Astrocyte (in vitro differentiated cells and primary cell): Measurements from ENCODE around the gene BRS3. TPM values are rescaled to one million over a fixed set of nuclear protein-coding genes. Genes with fewer than 3 reads are reported as not detected.

Experiments used
- DNase-seq: peaks from one replicate; pipeline ENCODE4 v3.0.0-alpha.2; 2010; ENCODE audit warnings: low read depth
- FAIRE-seq: peaks from 2 replicates; lab custom pipeline; 2011; peaks lifted over from hg19 to GRCh38; lab: Jason Lieb, UNC
- H2AFZ ChIP-seq: 2 replicates; pipeline ENCODE4 v1.6.0; 2012; ENCODE audit warnings: low read depth, low read length, inconsistent platforms
- H3K27ac ChIP-seq: 2 replicates; pipeline ENCODE4 v1.5.1; 2011; ENCODE audit warnings: low read depth, low read length, inconsistent platforms
- H3K27me3 ChIP-seq: 2 replicates; pipeline ENCODE4 v1.6.0; 2011; ENCODE audit warnings: low read length, inconsistent platforms; ENCODE audit not compliant: insufficient read depth
- H3K36me3 ChIP-seq: 2 replicates; pipeline ENCODE4 v1.5.1; 2011; ENCODE audit warnings: low read length, inconsistent platforms; ENCODE audit not compliant: insufficient read depth
- H3K4me1 ChIP-seq: 2 replicates; pipeline ENCODE4 v1.5.1; 2011; ENCODE audit warnings: low read length, inconsistent platforms; ENCODE audit not compliant: insufficient read depth
- H3K4me2 ChIP-seq: 2 replicates; pipeline ENCODE4 v1.6.0; 2012; ENCODE audit warnings: low read length, inconsistent platforms
- H3K4me3 ChIP-seq: 2 replicates; pipeline ENCODE4 v1.5.1; 2011; ENCODE audit warnings: low read depth, mild to moderate bottlenecking, low read length, inconsistent platforms; ENCODE audit not compliant: insufficient read depth
- H3K79me2 ChIP-seq: 2 replicates; pipeline ENCODE4 v1.6.0; 2012; ENCODE audit warnings: mild to moderate bottlenecking, low read length, inconsistent platforms; ENCODE audit not compliant: insufficient read depth
- H3K9ac ChIP-seq: 2 replicates; pipeline ENCODE4 v1.6.0; 2012; ENCODE audit warnings: mild to moderate bottlenecking, low read length, inconsistent platforms
- H3K9me3 ChIP-seq: 2 replicates; pipeline ENCODE4 v1.5.1; 2012; ENCODE audit warnings: low read depth, mild to moderate bottlenecking, low read length, inconsistent platforms; ENCODE audit not compliant: insufficient read depth
- H4K20me1 ChIP-seq: 2 replicates; pipeline ENCODE4 v1.6.0; 2012; ENCODE audit warnings: low read length, inconsistent platforms; ENCODE audit not compliant: insufficient read depth
- H3K27ac Mint-ChIP-seq: one replicate; pipeline ENCODE4 v1.8.0; 2021; ENCODE audit warnings: mild to moderate bottlenecking, mixed read lengths; ENCODE audit not compliant: unreplicated experiment
- H3K27me3 Mint-ChIP-seq: one replicate; pipeline ENCODE4 v1.8.0; 2021; ENCODE audit warnings: low read depth, mixed read lengths; ENCODE audit not compliant: unreplicated experiment
- H3K36me3 Mint-ChIP-seq: one replicate; pipeline ENCODE4 v1.8.0; 2021; ENCODE audit warnings: low read depth, mixed read lengths; ENCODE audit not compliant: unreplicated experiment
- H3K4me1 Mint-ChIP-seq: one replicate; pipeline ENCODE4 v1.8.0; 2021; ENCODE audit warnings: low read depth, mixed read lengths; ENCODE audit not compliant: unreplicated experiment
- H3K4me3 Mint-ChIP-seq: one replicate; pipeline ENCODE4 v1.8.0; 2021; ENCODE audit warnings: mild to moderate bottlenecking, moderate library complexity, mixed read lengths; ENCODE audit not compliant: unreplicated experiment
- H3K9me3 Mint-ChIP-seq: one replicate; pipeline ENCODE4 v1.8.0; 2021; ENCODE audit warnings: mild to moderate bottlenecking, mixed read lengths; ENCODE audit not compliant: unreplicated experiment
- EZH2 ChIP-seq: IDR thresholded peaks from 2 replicates; pipeline ENCODE4 v1.6.1; 2012; ENCODE audit warnings: mild to moderate bottlenecking, low read length, inconsistent platforms; ENCODE audit not compliant: insufficient read depth
- total RNA-seq: library from RNA; stranded (reverse); gene quantifications from 2 replicates; pipeline ENCODE4 v1.2.1, GENCODE V29; 2021
- TF ChIP-seq, protein P1 (sequence below): IDR thresholded peaks from 2 replicates; pipeline ENCODE4 v1.5.1; 2011; ENCODE audit warnings: low read depth, mild to moderate bottlenecking, inconsistent platforms, low read length, moderate library complexity; ENCODE audit not compliant: insufficient read depth

Gene BRS3
- total RNA-seq, 1 donor from 2014 or later: not detected

DNA sequence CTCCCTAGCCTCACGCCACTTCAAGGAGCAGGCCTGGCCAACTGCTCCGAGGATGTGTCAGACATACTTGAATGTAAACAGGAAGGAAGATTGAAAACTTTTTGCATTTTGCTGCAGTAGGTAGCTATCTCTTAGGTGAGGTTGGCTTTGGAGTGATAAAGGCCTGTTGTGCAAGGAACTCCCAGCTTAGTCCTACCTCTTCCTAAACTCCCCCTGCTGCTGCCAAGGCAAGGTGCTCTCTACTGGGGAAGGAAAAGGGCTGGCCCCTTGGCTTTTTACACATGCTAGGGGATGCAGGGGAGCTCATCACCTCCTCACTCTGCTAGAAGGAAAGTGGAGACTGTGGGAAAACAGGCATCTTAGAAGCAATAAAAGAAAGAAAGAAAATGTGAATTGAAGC, 10.7 kb upstream of the BRS3 start:
- FAIRE-seq (no peak), DNase-seq (no peak)
- Histone ChIP-seq H3K36me3 (no peaks in the 10 kb centered on the region), H3K9ac (no peak overlapping the region), H4K20me1 (no peaks in the 10 kb centered on the region), H3K27me3 (no peaks in the 10 kb centered on the region), H2AFZ (no peak overlapping the region), H3K4me1 (no peaks in the 10 kb centered on the region), H3K9me3 (no peaks in the 10 kb centered on the region), H3K4me2 (no peak overlapping the region), H3K79me2 (no peaks in the 10 kb centered on the region), H3K27ac (no peak overlapping the region), H3K4me3 (no peak overlapping the region)
- Mint-ChIP-seq H3K4me1 (no peaks in the 10 kb centered on the region), H3K36me3 (no peaks in the 10 kb centered on the region), H3K4me3 (no peak overlapping the region), H3K27me3 (peaks cover 19% of the 10 kb centered on the region), H3K27ac (no peak overlapping the region), H3K9me3 (peaks cover 2% of the 10 kb centered on the region)
- TF ChIP-seq, protein P1, sequence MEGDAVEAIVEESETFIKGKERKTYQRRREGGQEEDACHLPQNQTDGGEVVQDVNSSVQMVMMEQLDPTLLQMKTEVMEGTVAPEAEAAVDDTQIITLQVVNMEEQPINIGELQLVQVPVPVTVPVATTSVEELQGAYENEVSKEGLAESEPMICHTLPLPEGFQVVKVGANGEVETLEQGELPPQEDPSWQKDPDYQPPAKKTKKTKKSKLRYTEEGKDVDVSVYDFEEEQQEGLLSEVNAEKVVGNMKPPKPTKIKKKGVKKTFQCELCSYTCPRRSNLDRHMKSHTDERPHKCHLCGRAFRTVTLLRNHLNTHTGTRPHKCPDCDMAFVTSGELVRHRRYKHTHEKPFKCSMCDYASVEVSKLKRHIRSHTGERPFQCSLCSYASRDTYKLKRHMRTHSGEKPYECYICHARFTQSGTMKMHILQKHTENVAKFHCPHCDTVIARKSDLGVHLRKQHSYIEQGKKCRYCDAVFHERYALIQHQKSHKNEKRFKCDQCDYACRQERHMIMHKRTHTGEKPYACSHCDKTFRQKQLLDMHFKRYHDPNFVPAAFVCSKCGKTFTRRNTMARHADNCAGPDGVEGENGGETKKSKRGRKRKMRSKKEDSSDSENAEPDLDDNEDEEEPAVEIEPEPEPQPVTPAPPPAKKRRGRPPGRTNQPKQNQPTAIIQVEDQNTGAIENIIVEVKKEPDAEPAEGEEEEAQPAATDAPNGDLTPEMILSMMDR: no peak
- no peak for TF ChIP-seq EZH2

DNA sequence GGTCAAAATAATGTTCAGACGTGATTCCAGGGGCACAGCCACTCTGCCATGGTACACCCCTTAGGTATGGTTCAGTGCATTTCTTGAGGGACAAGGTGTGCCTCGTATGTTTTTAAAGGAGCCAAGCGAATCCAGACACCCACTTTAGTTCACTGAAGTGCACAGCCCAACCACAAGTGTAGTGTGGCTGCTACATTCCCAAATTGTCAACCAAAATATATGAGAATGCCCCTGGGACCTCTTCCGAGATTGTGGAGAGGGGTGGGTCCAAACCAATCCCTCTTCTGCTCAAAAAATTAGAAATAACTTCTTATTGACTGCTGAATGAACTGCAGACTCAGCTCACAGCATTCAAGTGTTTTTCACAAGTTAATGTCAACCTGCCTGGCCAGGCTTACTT, 7.4 kb upstream of the BRS3 start:
- H3K27me3 ChIP-seq: no peaks in the 10 kb centered on the region
- TF ChIP-seq, protein P1: no peak
- no peak for TF ChIP-seq EZH2
- H3K9me3 ChIP-seq: no peaks in the 10 kb centered on the region
- H3K9me3 Mint-ChIP-seq: no peaks in the 10 kb centered on the region
- no peak overlapping the region for H3K4me3 ChIP-seq
- DNase-seq: no peak
- no peaks in the 10 kb centered on the region for H3K36me3 ChIP-seq
- no peak overlapping the region for H3K27ac ChIP-seq
- no peak overlapping the region for H3K4me3 Mint-ChIP-seq
- H3K9ac ChIP-seq: no peak overlapping the region
- H3K27me3 Mint-ChIP-seq: peaks cover 26% of the 10 kb centered on the region
- no peaks in the 10 kb centered on the region for H4K20me1 ChIP-seq
- H3K79me2 ChIP-seq: no peaks in the 10 kb centered on the region
- H3K4me1 Mint-ChIP-seq: no peaks in the 10 kb centered on the region
- H3K4me2 ChIP-seq: no peak overlapping the region
- H3K4me1 ChIP-seq: no peaks in the 10 kb centered on the region
- no peak for FAIRE-seq
- no peak overlapping the region for H3K27ac Mint-ChIP-seq
- H2AFZ ChIP-seq: no peak overlapping the region
- H3K36me3 Mint-ChIP-seq: no peaks in the 10 kb centered on the region

DNA sequence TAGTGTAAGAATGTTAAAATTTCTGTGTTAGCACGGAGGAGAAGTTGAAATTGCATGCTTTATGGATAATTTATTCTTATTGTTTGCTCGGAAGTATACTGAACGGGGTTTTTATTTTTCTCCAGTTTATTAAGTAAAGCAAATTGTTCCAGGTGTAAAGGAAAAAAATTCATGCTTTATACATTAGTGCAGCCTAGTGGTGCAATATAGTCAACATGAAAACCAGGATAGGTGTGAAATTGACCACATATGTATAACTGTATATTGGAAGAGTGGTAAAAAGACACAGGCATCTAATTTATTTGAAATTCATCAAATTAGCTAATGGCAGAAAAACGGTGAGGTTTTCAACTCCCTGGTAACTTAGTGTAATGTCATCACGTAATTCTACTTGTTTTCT, 959 bp downstream of the BRS3 start:
- Mint-ChIP-seq H3K4me3 (no peak overlapping the region), H3K4me1 (no peaks in the 10 kb centered on the region), H3K9me3 (no peaks in the 10 kb centered on the region), H3K36me3 (no peaks in the 10 kb centered on the region), H3K27me3 (peaks cover 23% of the 10 kb centered on the region), H3K27ac (no peak overlapping the region)
- no peaks in the 10 kb centered on the region for H4K20me1 ChIP-seq
- H3K27ac ChIP-seq: no peak overlapping the region
- no peaks in the 10 kb centered on the region for H3K79me2 ChIP-seq
- no peaks in the 10 kb centered on the region for H3K9me3 ChIP-seq
- TF ChIP-seq, protein P1: no peak
- TF ChIP-seq EZH2: no peak
- no peak overlapping the region for H3K4me2 ChIP-seq
- no peak overlapping the region for H3K9ac ChIP-seq
- H3K4me3 ChIP-seq: no peak overlapping the region
- FAIRE-seq (no peak), DNase-seq (no peak)
- no peaks in the 10 kb centered on the region for H3K36me3 ChIP-seq
- H3K4me1 ChIP-seq: no peaks in the 10 kb centered on the region
- H3K27me3 ChIP-seq: no peaks in the 10 kb centered on the region
- no peak overlapping the region for H2AFZ ChIP-seq
